T1000 (cell line): ENCODE measurements around the gene NOL11.
"Not testable (repeated sequence)": the region's sequence is repeated elsewhere in the genome, so short reads cannot be mapped to it uniquely, and the experiment has no call there.

Source experiments
- DNase-seq: peaks from one replicate; lab custom pipeline; 2025; ENCODE audit warnings: mixed read lengths; lab: John Stamatoyannopoulos, UW

NOL11 gene

GRCh38 chr17:67717624-67718324 lies at the start of gene NOL11:
TSS of gene NOL11 (plus strand) at chr17:67717936. CDS start at chr17:67717948, 12 bp downstream.
- peak; percentile 99 for DNase-seq

DNA sequence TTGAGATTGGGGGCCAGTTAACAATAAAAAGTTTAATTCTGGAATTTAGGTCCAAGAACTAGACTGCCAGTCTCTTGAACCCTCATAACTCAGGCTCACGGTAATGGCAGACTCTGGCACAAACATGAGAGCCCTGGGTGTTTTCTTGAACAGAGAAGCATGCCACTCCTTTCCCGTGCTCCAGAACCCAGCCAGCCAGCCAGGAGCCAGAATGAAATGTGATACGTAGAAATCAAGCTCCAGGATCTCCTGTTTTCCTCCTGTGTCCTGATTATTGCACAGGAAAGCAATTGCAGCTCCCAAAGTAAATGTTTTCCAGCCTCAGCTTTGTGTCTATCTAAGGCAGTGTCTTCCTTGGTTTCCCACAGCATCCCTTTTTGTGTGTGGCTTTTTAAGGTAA lies 46.2 kb upstream of the NOL11 start:
- no peak for DNase-seq

DNA sequence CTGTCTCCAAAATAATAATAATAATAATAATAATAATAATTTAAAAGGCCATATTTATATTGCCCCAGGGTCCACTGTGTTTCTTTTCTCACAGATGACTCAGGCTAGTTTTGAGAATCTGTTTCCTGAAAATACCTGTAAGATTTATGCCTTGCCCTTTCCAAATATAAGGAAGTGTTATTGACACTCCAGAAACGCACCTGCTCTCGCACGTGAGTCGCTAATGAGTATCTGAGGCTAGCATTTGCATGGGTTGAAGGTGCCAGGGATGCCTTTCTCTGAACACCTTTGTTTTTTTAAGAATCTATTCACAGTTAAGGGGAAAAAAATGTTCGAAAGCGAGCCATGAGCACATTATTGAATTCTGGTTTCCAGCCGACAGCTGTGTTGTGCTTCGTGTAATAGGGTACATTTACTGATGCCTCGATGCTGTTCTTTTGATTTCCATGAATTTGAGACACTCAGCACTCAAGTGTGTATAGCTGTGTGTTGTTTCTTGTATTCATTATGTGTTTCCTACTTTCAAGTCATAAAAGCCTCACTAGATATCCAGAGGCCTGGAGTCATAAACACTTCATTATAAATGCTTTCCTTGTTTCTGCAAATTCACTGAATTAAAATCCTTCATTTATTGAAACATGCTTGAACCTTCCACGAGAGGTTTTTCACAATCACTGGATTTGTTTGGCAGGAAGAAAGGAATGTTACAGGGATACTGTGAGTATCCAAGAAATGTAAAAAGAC lies 45.0 kb upstream of the NOL11 start:
- no peak for DNase-seq

DNA sequence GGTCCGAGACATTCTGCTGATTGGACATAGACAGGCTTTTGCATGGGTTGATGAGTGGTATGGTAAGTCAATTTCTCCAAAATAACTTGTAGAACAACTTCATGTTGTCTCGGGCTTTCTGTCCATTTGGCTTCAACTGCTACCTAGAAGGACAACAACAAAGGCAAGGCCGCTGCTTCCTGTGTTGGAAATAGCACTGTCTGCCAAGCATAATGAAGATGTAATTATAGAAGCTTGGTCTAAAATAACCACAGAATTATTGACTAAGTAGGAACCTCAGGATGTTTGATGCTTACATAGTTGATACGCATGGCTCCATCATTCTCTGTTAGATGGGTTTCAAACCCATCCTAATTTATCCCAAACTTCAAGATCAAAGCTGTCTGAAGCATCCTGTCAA lies 42.3 kb upstream of the NOL11 start:
- DNase-seq, result no peak

DNA sequence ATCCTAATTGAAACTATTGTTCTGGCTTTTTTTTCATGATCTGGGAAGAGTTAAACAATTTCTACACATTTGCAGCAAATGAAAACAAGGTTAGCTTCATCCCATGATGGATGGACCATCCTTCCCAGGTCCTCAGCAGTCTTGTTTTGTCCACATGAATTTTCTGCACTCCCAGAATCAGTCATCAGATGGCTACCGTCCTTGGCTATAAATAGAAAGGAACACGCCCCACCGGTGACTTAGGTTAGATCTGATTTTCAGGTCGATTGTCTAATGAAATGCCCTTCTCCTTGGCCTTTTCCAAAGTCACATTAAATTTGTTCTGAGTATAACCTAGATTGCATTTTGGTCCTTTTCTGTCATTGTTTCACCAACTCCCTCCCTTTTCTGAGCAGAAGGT lies 41.4 kb upstream of the NOL11 start:
- DNase-seq, result no peak

- DNase-seq, result no peak
These were observed 39.3 kb upstream of the NOL11 start for GRCh38 chr17:67678414-67678813.

DNA sequence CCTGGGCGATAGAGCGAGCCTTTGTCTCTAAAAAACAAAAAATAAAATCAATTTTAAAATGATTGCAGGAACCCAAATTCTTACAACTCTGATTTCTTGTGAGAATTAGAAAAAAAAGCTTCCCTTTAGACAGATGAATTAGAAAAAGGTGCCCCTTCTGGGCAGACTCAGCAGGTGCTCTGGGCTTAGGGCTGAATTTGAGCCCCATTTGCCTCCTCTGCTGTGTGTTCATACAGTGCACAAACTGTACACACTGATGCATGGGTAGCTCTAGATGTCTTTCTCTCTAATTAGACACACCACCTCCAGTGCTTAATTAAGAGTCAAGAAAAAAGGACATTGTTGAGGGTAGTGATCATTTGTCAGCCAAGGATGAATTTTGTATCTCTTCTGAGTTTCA lies 38.5 kb upstream of the NOL11 start:
- DNase-seq, result no peak

DNA sequence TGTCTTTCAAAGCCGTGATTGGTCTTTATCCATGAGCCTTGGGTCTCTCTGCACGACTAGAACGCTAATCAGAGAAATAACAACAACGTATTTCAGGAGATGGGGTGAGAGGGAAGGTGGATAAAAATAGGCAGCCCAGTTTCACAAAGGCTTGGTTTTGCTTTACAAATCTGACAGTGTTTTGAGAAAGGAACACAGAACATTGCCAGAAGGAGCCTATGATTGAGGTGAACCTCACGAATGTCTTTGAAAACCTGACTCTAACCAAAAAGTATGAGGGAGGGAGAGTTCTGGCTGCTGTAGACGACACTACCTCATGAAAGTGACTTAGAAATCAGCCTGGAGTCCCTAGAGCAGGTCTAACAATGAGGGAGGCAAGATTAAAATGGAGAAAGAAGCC lies 38.0 kb upstream of the NOL11 start:
- no peak for DNase-seq

- DNase-seq, result no peak
These were observed 37.1 kb upstream of the NOL11 start for GRCh38 chr17:67680445-67681224.

- DNase-seq, result no peak
These were observed 35.5 kb upstream of the NOL11 start for GRCh38 chr17:67682196-67682595.

DNA sequence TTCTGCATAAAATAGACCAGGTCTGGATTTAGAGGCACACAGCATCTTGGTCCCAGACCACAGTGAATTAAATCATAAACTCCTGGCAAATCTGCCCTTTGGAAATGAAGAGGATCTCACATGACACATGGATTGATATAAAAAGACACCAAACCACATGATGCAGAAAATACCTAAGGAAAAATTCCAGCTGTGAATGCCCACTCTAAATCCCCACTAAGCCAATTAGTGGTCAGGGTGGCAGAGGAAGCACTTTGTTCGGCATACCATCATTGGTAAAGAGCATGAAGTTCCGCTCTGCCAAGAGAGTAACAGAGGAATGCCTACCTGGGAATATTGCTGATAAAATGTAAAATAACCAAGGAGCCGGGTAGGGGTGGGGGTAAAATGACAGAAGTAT lies 32.4 kb upstream of the NOL11 start:
- DNase-seq, result no peak

DNA sequence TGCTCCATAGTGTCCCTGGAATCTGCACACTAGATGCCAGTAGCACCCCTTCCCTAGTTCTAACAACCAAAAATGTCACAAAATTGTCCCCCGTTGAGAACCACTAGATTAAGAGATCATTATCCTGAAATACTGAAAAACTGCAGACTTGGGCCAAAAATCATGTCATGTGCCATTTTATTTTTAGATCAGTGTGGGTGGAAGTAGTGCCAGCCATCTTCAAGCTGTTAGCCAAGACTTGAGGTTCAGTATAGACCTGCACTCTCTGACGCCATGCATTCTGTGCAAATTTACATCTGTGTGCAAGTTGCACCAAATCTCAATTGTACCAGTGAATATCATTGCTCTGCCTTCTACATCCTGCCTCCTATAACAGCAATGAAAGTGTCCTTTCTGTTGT lies 31.5 kb upstream of the NOL11 start:
- DNase-seq, result no peak

GRCh38 chr17:67687511-67687910 lies 30.2 kb upstream of the NOL11 start:
- DNase-seq, result no peak

DNA sequence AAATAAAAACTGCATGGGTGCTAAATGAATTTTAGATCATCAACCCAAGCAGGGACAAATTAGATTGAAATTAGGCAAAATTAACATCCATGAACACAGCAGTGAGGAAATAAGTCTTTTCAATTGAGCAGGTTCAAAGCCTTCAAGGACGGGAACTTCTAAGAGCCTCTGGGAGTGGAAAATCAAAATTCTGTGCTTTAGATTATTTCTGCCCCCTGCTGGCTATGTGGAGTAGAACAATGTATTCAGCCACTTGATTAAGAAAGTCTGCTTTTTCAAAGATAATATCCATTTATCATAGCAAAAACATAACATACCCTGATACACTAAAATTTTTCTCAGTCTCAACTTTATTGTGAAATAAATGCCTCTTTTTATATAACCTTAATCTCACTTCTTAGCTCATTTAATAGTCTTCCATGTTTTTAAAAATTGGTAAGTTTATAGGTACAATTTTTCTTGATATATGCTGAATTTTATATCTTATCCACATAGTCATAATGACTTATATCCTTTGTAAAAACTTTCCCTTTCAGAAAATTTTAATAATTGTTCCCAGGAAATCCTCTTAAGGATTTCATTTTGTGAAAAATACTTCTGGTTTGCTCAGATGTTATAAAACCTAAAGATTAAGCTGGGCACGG lies 28.1 kb upstream of the NOL11 start:
- peak; percentile 5 for DNase-seq

GRCh38 chr17:67693811-67694210 lies 23.9 kb upstream of the NOL11 start:
- DNase-seq, result no peak

DNA sequence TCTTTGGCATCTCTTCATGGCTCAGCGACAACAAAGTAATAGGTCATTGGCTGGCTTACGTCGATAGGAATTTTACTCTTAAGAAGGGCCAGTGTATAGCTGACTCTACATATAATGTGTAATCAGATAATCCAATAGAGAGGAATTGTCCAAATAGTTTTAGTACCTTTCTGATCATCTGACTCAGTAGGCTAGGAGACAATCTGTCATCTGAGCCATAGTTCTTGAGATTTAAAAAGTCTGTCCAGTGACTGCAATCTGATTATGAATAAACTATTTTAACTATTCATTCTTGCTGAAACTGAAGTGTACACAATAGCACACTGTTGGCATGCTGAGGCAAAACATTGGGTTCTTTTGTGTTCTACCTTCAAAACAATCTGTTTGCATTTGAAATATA lies 21.4 kb upstream of the NOL11 start:
- no peak for DNase-seq

GRCh38 chr17:67696853-67697498 lies 20.8 kb upstream of the NOL11 start:
- no peak for DNase-seq

GRCh38 chr17:67700037-67700724 lies 17.6 kb upstream of the NOL11 start:
- DNase-seq, result no peak

DNA sequence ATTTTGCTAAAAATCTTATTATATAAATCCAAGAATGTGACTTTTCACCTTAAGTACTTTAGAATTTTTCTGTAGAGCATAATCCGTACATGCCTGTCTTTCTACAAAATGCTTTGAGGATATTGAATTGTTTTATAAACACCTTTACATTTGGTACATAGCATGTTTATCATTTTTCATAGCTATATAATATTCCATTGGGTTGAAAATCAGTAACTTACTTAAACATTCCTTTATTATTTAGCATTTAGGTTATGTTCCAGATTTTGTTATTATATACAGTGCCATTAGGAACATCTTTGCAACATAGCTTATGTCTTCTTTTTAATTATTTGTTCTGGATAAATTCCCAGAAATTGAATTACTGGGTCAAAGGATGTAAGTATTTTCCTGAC lies 17.0 kb upstream of the NOL11 start:
- DNase-seq, result no peak

GRCh38 chr17:67702861-67703260 lies 14.9 kb upstream of the NOL11 start:
- DNase-seq, result not testable (repeated sequence)

GRCh38 chr17:67707442-67707841 lies 10.3 kb upstream of the NOL11 start:
- DNase-seq, result no peak
